Cortex of kidney (tissue), 1 donor: ENCODE measurements around the gene MX2.

Experiments used
- DNase-seq: peaks from one replicate; lab custom pipeline; 2025; lab: John Stamatoyannopoulos, UW

Gene MX2

DNA sequence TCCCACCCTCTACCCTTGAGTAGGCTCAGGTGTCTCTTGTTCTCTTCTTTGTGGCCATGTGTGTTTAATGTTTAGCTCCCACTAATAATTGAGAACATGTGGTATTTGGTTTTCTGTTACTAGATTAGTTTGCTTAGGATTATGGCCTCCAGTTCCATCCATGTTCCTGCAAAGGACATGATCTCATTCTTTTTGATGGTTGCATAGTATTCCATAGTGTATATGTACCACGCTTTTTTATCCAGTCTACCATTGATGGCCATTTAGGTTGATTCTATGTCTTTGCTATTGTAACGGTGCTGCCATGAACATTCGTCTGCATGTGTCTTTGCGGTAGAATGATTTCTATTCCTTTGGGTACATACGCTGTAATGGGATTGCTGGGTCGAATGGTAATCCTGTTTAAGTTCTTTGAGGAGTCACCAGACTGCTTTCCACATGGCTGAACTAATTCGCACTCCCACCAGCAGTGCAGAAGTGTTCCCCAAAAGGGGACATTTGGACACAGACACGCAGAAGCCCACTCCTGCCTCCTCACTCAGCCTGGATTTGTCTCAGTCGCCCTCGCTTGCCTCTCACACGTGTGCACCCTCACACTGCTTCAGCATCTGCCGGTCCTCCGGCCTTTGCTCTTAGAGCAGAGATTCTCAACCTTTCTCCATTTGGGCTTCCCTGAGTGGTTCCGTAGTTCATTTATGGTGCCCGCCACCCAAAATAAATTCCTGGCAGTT is 3.7 kb downstream of the MX2 start:
- no peak for DNase-seq

DNA sequence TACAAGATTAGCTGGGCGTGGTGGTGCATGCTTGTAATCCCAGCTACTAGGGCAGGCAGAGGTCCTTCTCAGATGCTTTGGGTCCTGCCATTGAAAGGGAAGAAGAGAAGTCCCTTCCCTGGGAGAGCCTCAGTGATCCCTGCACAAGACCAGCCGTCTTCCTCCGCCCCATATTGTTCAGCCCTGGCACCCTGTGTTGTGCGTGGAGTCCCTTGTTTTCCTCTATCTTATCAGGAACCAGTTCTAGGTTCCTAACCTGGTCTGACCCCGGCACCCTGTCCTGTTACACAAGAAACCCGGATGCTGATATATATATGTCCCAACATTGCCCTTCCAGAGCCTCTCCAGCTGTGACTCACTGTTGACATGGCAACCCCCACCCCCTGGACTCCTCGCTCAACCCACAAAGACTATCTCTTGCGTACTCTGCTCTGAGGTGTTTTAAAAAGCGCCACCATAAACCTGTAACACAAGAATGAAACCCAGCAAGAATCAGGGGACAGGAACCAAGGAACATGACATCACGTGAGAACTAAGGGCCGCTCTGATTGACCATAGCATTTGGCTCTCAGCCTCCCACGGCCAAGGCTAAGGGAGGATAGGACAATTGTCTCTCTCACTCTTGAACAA is 4.8 kb downstream of the MX2 start:
- DNase-seq = no peak

DNA sequence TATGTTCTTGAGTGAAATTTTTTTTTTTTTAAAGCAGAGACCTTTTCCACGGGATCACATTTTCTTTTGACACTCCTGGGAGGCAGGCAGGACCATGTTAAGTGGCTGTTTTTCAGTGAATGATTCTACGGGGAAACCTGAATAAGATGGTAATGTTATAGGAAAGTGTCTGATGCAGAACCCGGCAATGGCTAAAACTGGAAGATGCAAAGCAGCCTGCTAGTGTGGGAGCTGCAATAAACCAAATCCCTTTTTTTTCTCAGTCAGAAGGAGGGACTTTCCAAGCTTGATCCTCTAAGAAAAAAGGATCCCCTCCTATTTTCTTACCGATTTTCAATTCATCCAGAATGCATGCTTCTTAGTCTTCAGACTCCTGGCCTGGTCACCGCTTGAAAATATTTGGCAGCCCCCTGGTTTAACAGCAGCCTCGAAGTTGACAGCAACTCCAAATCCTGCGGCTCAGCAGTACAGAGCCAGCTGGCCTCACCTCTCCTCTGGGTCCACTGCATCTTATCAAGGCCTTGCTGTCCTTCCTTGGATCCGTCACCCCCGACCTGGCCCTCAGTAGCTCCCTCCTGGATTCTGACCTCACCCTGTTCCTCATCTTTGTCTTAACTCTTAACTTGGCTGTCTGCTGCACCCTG is 5.6 kb downstream of the MX2 start:
- no peak for DNase-seq

DNA sequence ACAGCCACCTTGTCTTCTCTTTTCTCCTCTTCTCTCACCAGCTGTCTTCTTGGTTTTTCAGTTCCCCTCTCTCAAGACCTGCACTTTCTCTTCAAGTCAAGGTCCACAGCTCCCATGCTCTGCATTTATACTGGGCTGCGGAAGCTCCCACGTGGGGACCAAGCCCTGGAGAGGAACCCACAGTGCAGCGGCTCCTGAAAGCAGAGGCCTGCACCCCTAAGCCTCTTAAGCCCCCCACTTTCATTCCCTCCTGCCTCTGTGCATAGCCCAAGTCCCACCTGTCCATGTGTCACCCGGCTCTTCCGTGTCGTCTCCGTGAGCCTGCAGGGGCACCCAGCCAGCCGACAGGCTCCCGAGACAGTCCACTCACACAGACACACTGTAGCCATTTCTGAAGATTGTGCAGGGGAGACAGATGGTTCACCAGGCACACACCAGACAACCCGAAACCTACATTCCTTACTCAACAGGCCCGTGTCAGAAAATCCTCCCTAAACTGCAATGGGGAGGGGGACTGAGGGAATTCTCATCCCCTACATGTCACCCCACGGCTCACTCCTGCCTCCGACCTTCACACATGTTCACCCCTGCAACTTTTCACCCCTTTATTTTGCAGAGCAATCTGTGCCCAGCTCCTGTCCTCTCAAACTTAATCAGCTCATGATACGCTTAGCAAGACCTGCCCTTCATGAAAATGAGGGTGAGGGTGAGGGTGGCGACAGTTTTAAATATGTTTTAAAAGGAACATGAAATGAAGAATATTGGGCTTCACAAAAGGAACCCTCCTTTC is 6.3 kb downstream of the MX2 start:
- DNase-seq = no peak

DNA sequence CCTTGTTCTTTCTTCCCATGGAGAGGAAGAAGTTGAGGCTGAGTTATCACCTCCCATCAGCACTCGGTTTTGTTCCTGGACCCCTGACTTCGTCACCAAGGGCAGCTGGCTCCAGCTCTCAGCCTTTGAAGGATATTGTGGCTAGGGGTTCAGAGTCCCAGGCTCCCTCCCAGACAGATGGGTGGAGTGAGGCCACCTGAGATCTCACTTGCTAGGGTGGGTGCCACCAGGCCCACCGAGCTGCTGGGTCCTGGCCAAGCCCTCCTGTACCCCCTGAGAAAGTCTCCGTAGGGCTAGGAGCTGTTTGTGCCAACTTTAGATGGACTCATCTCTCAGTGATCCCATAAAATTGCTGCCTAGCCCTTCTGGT is 6.9 kb downstream of the MX2 start:
- DNase-seq = no peak

DNA sequence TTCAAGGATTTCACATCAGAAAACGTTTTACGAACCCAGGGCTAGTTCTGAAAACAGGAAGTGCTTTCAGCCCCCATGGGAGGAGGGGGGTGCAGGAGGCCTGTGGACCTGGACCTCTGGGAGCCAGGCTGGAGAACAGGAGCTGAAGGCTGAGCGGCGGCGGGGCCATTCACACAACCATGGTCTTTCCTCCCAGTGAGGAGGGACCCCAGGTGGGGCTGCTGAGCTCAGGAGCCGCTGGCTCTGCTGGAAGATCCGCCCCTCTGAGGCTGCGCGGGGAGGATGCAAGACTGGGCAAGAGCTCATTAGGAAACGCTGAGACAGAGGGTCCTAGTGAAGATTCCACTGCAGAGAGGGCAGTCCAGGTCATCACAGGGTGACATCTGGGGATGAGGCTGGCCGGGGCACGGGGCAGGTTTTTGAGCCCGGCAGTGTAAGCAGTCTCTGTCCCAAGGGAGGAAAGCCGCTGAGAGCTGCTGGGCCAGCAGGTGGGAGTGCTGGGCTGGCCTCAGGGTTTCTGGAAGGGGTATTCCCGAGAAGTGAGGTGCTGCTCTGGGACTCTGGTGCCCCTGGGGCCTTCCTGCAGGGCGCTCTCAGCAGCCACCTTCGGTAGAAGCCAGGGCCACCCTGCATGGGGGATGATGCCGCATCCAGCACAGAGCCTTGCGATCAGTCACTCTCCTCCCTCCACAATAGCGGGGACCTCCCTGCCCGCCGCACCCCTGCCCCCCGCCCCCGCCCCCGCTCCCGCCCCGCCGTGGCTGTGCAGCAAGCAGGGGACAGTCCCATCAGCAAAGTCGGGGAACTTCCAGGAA is 7.5 kb downstream of the MX2 start:
- no peak for DNase-seq

DNA sequence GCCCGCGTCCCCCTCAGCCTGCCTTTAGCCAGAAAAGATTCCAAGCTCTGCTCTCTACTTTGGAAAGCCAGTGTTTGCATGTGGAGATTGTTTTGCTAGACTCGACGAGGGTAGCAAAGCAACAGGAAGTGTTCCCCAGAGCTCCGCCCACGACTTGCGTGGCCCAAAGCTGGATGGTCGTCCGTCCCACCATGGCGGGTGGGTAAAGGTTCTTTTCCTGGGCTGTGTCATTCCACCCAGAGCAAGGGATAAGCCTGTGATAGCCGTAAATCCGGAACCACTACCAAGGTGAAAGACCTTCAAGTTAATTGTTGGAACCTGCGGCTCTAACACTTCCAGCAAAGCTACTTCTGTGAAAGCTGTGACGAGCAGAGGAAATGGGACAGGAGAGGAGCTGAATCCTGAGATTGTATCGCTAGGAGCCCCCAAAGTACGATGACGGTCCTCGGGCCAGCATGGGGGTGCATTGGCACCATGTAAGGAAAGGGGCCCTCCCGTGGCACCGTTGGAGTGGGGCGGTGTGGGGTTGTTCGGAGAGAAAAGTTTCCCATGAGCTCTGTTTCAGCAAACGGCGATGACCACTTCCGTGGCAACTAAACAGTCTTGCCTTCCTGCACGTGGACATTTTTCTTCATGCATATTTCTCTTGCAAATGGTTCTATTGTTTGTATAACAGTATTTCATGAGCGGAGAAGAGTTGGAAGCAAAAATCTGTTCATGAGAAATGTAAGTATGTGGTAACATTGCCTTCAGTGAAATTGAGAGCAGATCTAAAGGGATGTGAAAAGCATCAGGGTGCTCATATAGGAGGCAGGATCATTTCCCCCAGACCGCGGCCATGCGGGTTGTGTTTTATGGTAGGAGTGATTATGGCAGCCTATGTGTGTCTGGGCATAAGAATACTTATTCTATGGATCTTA is 8.4 kb downstream of the MX2 start:
- DNase-seq = no peak

DNA sequence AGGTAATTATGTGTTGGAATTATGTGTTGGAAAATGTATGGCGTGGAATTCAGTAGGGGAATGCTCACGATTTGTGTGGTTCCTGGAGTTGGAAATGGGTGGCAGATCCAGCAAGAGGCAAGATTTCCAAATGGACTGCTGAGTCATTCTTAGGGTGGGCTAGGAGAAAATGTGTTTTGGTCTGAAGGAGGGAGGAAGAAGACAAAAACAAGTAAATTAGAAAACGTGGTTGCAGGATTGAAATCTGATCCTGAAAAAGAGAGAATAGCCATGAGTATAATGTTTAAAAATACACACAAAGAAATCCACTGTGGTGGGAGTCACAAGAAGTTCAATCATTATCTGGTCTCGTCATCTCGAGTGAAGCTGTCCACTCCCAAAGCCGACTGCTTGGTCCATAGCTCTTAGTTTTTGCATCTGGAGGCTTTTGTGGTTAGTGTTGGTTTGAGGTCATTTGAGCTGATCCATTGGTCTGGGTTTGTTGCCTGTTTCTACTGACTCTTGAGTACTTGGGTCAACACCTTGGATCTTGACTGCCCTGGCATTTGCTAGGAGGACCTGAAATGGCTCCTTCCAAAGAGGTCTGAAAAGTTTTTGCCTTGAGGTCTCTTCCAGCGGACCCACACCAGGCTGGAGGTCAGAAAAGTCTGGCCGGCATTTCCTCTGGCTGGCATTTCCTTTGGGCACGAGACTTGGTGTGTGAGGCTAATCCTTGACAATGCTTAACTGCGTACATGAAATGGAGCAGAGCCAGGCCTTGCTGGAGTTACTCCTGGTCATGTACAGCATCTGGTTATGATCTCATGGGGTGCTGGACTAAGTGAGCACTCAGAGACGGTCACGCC is 9.2 kb downstream of the MX2 start:
- no peak for DNase-seq

DNA sequence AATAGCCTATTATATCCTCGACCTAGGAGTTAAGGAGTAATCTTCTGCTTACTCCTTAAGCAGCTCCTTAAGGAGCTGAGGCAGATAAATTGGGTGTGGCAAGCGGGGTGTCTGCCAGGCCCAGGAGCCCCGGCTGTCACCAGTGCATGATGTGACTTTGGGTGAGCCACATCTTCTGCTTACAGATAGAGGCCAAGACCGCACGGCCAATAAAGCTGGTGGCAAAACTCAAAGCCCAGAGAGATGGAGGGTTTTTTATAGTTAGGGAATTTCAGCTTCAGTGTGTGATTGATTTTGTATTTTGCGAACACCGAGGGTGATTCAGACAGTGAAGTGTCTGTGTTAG is 9.8 kb downstream of the MX2 start:
- DNase-seq = no peak

DNA sequence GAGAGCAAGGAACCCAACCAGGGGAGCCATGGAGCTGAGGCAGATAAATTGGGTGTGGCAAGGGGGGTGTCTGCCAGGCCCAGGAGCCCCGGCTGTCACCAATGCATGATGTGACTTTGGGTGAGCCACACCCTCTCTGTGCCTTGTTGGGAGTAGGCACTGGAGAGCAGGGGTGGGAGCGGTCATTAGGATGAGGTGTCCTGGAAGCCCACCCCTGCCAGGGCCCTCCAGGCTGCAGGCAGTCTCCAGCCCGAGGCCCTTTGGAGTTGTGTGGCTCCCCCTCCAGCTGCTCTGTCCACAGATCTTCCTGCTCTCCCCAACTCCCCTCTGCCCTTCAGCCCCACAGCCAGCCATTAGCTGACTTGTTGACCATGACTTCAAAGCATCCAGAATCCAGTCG is 11.4 kb downstream of the MX2 start:
- DNase-seq = no peak

DNA sequence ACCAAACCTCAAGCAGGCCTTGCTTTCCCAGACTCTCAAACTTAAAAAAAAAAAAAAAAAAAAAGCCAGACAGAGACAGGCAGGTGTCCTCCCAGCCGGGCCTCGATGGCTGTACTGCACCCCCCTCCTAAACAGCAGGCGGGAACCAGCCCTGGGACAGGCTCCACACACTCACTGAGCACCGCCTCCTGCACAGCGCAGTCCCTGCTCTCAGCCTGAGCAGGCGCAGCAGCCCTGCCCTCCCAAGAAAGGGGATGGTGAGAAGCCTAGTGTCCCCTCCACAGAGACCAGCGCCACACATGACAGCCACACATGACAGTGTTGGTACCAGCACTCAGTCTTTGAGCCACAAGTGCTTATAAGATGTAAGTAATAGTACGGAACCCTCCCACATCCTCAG is 11.9 kb downstream of the MX2 start:
- DNase-seq = no peak

DNA sequence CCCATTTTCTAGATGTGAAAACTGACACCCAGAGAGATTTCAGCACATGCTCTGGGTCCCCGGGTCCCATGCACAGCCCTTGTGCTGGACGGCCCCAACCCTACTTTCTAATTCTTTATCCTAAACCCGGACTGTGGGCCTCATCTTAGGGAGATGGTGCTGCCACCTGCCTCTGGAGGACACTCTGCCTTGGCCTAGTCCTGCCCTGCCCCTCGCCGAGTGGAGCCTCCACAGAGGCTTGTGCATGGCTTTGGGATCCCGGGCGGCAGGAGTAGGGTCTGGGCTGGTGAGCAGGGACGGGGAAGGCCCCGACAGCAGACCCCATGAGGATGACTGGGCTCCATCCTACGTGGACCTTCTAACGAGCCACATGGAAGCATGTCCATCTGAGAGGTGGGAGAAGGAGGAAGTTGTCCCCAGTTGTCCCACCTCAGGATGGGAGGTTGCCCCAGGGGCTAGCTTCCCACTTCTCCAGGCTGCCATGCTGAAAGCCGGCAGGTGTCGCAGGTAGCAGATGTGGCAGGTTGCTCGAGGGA is 12.4 kb downstream of the MX2 start:
- no peak for DNase-seq

DNA sequence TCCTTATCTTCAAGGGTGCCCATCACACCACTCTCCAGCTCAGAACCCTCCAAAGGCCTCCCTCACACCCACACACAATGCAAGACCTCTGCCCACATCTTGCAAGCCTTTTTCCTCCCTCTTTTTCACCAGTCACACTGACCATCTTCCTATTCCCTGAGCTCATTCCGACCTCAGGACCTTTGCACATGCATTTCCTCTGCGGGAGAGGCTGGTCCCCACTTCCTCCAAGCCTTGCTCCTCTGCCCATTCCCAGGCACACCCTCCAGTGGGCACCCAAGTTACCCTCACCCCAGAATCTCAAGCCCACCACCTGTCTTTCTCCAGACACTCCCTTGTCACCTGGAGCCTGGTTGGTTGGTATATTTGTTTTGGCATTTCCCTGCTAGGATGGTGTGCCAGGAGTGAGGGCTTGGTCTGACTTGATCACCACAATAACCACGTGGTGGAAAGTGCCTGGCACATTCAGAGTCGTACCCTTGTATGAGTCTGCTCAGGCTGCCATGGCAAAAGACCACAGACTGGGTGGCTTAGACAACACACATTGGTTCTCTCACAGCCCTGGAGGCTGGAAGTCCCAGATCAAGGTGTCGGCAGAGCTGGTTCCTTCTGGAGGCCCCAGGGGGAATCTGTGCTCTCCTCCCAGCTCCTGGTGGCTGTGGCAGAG is 13.2 kb downstream of the MX2 start:
- DNase-seq = no peak

DNA sequence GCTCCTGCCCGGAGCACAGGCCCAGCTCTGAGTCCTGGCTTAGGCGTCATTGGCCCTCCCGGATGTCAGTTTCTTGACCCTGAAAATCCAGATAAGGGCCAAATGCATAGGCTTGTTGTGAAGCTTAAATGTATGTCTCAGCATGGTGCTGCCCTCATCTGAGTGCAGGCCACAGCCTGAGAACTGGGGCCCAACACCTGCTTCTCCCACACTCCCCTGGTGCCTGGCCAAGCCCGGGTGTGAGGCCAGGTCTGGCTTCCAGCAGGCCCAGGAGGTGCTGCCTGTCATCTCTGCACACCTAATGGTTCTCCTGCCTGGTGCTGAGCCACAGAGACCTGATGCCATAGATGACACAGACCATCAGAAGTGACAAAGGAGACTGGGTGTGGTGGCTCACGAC is 14.0 kb downstream of the MX2 start:
- no peak for DNase-seq

DNA sequence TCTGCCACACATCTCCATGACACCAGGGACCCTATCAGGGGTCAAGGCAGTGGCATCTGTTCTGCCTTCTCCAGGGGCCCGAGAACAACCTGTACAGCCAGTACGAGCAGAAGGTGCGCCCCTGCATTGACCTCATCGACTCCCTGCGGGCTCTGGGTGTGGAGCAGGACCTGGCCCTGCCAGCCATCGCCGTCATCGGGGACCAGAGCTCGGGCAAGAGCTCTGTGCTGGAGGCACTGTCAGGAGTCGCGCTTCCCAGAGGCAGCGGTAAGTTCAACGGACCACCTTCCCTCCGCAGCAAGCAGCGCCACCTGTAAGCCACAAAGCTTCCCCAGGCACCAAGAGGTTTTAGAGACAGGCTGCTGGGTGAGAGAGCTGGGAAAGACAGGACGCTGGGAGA is 15.9 kb downstream of the MX2 start:
- no peak for DNase-seq

DNA sequence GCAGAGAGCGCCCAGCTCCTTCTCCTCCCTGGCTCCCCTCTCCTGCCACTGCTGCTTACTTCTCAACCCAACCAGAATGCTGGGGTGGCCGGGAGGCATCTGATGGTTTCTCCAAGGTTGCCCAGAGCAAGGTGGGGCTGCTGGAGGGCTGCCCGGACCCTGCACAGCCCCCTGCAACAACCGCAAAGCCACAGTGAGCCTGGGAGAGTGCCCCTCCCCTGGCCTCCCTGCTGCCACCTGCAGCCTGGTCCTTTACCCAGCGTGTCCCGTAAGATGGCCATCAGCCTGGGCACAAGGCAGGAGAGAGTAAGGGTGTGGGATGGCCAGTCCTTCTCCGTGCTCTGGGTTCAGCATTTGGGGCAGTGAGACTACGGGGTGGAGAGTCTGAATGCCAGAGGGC is 17.0 kb downstream of the MX2 start:
- DNase-seq = no peak

DNA sequence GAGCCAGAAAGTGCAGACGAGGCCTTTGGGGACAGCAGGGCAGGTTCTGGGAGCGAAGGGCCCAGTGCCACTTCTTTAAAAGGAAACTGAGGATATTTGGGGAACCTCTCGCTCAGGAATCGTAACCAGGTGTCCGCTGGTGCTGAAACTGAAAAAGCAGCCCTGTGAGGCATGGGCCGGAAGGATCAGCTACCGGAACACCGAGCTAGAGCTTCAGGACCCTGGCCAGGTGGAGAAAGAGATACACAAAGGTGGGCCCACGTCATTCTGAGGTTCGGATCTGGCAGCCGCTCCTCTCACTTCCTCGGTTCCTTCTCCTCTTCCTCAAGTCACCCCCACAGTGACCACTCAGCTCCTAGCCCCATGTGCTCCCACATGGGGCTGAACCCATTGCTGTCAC is 18.1 kb downstream of the MX2 start:
- DNase-seq = no peak

DNA sequence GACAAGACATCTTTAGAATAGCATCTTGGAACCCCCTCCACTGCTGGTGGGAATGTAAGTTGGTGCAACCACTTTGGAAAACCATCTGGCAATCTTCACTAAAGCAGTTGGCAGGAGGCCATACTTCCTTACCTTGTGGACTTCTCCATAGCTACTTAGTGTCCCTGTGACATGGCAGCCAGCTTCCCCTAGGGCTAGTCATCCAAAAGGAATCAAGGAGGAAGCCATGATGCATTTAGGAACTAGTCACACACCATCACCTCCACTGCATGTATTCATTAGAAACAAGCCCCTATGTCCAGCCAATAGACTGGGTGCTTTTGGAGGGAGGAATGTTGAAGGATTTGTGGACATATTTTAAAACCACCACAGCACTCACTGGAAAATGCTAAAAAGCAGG is 19.9 kb downstream of the MX2 start:
- no peak for DNase-seq
